ENCODE data around the gene P2RX6.
"Not testable (repeated sequence)": the region's sequence is repeated elsewhere in the genome, so short reads cannot be mapped to it uniquely, and the experiment has no call there.

P2RX6 gene

DNA sequence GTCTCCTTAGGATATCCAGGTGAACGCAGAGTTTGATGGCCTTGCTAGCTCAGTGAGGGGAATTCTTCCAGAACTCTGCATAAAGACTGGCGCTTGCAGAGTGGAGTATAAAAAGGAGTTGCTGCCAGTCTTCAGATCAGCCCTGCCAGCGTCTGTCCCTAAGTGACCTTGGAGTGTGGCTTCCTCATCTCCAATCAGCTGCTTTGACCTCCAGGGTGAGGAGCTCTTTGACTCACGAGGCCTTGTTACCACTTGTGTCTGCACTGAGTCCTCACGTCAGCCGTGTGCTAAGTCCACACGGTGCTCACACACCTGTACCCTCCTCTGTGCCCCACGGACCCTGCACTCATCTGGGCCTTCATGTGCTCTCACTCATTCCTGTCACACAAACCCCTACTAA lies 45.4 kb downstream of the P2RX6 start:
- DNase-seq: not testable (repeated sequence)

DNA sequence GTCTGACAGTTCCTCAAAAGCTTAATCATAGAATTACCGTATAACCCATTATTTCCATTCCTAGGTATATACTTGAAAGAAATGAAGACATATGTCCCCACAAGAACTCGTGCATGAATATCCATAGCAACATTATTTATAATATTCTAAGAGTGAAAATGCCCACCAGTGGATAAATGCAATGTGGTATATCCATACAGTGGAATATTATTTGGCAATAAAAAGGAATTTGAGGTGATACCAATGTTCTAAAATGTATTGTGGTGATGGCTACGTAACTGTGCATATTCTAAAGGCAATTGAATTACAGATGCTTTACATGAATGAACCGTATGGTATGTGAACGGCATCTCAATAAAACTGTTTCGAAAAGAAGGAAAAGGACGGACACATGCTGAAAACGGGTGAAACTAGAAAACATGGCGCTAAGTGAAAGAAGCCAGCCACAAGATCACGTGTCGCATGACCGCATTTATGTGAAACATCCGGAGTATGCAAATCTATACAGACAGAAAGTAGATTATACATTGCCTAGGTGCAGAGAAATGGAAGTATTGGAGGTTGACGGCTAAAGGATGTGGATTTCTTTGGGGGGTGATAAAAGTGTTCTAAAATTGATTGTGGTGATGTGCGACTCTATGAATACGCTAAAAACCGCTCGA lies 46.8 kb downstream of the P2RX6 start:
- not testable (repeated sequence) for DNase-seq

DNA sequence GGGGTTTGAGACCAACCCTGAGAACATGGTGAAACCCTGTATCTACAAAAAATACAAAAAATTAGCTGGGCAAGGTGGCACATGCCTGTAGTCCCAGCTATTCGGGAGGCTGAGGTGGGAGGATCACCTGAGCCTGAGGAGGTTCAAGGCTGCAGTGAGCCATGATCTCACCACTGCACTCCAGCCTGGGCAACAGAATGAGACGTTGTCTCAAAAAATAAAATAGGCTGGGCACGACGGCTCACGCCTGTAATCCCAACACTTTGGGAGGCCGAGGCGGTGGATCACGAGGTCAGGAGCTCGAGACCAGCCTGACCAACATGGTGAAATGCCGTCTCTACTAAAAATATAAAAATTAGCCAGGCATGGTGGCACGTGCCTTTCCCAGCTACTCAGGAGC lies 49.5 kb downstream of the P2RX6 start:
- not testable (repeated sequence) for DNase-seq

DNA sequence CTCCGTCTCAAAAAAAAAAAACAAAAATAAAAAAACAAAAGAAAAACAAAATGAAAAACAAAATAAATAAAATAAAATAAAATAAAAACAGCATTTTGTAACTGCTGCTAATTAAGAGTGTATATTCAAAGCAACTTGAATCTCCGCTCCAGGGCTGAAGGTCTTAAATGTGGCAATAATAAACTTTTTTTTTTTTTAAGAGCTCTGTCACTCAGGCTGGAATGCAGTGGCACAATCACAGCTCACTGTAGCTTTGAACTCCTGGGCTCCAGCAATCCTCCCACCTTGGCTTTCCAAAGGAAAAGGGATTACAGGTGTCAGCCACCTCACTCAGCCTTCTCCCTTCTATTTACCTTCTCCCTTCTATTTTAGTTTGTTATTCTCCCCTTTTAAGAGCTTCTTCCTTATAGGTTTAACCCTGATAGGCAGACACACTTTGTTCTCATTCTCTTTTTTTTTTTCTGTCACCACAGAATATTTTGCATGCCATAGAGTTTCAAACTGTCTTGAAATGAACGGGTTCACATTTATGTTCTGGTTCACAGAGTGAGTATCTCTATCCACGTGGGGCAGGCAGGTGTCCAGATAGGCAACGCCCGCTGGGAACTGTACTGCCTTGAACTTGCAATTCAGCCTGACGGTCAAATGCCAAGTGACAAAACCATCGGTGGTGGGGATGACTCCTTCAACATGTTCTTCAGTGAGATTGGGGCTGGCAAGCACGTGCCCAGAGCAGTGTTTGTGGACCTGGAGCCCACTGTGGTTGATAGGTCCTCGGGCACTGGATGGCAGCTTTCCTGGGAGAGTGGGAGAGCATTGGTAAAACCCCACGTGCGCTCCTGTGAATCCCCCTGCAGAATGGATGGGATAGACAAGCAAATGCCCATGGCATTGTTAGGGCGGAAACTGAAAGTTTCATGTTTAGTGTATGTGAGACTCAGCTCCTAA lies 50.2 kb downstream of the P2RX6 start:
- DNase-seq: no peak

DNA sequence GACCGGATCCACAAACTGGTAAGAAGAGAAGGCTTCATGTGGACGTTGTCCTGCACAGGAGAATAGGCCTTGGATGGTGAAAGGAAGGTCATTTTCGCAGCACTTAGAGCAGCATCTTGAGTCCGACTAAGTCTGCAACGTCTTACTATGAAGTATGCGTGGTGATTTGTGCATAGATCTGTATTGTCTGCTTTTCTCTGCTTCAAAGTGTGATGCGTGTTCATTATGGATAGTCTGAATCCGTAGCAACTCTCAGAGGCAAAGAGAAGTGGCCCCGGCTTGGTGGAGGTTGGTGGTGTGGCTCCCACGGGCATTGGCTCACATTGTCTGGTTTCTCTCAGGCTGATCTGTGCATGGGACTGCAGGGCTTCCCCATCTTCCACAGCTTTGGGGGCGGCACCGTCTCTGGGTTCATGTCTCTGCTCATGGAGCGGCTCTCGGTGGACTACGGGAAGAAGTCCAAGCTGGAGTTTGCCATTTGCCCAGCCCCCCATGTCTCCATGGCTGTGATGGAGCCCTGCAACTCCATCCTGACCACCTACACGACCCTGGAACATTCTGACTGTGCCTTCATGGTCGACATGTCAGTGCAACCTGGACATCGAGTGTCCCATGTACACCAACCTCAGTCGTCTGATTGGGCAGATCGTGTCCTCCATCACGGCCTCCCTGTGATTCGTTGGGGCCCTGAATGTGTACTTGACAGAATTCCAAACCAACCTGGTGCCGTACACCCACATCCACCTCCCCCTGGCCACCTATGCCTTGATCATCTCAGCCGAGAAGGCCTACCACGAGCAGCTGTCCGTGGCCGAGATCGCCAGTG lies 52.3 kb downstream of the P2RX6 start:
- DNase-seq: no peak

DNA sequence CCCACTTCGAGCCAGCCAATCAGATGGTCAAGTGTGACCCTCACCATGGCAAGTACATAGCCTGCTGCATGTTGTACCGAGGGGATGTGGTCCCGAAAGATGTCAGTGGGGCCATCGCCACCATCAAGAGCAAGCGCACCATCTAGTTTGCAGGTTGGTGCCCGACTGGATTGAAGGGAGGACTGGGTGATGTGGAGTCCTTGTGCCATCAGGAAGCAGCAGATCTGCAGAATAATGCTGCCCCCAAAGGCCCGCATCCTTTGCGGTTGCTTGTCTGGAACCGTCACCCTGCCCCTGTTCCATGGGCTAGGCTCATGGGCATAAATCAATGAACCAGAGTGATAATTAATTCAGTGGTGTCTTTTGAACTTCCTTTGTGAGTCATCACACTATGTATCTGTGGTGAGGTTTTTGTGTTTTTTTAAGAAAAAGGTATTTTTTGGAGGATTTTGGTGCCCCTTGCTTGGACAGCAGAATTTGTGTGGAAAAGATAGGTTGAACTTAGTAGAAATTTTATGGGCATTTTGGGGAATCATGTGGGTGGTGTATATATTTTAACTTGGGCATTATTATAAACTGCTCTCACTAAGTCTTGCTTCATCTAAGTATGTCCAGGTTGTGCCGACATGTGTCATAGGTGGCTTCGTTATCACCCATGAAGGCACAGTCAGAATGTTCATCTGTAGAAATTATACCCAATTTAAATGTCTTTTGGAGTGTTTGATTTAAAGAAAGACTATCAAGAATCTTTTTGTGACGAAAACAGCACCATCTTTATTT lies 53.1 kb downstream of the P2RX6 start:
- no peak for DNase-seq

DNA sequence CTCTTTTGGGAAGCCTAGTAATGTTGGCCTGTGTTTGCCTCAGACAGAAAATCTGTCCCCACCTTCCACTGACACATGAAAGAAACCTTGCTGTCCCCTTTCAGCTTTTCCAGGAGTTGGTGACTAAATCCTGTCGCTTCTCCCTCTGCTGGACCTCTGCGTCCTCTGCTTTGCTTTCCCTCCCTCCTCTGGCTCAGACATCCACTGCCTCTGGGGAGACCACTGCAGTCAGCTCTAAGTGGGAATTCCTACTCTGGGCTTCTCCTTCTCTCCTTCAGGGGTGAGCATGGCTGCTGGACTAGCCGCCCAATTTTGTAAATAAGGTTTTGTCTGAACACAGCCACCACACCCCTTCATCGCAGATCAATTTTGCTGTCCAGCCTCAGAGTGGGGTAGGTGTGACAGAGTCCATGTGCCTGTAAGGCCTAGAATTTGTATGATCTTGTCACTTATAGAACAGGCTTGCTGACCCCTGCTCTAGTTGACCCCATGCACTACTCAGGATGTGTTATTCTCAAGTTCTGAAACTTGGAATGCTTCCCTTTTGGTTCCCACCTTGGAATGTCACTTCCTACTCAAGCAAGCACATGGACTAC lies 53.8 kb downstream of the P2RX6 start:
- no peak for DNase-seq

DNA sequence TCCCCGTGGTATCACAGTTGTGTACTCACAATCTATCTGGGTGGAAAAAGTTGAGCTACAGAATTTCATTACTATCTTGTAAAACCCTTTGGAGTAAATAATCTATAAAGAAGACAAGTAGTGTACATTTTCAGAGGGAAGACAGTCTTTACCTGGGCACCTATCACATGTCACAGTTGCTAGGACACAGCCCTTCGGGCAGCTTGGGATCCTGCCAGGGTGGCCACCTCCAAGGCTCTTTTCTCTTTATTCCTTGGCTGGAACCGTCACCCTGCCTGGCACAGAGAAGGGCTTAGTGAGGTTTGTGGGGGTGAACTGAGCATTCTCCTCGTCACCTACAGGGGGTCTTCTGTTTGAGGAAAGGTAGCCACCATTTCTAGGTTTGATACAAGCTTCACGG lies 54.4 kb downstream of the P2RX6 start:
- no peak for DNase-seq

DNA sequence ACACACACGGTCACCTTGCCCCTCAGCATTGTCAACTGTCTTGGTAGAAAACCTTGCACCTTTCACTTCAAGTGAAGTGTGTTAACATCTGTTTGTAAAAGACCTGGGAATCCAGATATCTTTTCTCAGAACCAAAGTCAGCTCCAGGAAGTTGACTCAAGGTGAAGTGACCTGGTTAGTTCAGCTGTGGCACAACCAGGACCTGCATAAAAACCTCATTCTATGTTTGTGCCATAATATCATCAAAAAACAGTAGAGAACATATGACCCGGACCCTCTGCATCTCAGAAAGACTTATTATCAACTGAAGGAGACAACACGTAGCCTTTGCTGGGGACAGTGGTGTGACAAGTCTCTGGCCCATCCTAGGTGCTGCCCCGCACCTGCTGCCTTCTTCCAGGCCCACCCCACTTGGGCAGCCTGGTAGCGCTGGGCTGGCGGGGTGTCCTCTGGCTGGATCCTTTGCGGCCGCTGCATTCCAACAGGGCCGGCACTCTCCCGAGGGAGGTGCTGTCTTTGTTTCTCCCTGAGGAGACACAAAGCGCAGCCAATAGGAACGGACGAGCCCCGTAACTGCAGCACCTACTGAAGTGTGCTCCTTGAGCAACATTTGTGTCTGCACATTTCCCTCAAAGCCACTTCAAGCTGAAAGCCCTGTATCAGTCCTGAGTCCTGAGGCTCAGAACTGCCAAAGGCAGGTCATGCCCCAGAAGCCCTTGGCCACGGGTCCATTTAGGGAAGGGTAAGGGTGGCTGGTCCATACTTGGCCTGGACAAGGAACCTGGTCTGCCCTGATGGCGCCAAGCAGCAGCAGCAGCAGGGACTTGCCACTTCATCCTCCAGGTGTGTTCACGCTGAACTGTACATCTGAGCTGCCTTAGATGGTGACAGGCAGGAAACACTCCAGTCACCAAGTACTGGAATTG lies 56.0 kb downstream of the P2RX6 start:
- no peak for DNase-seq

DNA sequence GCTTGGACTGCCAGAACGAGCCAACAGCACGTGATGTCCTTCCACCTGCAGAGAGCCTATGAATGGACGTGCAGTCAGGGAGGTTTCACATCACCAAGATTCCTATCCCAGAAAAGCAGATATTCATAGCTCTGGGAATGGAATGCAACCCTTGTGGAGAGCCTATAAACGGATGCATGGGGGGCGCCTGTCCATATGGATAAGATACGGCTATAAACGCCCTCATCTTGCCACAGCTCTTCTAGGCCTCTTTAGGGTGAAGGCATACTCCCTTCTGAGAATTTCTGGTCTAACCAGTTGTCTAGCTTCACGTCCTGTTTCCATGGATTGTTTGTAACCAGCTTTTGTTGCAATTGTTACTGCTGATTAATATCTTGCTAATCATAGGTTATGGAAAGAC lies 56.8 kb downstream of the P2RX6 start:
- not testable (repeated sequence) for DNase-seq

DNA sequence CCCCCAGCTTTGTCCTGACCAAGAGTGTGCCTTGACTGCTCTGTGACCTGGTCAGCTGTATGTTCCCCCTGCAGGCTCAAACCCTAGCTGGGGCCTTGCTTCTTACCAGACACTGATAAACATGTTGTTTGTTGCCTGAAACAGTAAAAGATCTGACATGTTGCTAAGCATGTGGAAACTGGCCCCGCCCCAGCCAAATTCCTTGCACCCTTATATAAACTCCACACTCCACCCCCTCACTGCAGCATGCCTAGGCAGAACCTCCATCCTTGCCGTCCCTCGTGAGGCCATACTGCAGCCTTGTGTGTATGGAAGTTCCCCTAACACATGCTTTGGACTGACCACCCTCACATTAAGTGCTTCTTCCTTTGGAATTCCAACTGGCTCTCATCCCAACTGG lies 58.1 kb downstream of the P2RX6 start:
- DNase-seq: no peak

DNA sequence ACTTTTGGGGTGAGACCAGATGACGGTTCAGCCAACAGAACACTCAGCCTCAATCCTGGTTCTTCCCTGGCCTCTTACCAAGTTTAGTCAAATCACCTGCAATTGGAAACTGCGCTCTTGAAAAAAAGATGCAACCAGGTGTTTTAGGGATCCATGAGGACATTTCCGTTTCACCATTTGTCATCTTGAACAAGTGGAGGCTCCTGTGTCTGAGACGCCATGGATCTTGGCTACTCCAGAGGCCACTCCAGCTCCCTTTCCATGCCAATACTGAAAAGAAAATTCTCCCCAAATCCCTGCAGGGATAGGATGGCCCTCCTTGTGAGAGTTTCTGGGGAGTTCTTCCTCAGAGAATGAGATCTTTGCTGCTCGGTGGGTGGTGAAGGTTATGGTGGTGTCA lies 58.5 kb downstream of the P2RX6 start:
- no peak for DNase-seq

DNA sequence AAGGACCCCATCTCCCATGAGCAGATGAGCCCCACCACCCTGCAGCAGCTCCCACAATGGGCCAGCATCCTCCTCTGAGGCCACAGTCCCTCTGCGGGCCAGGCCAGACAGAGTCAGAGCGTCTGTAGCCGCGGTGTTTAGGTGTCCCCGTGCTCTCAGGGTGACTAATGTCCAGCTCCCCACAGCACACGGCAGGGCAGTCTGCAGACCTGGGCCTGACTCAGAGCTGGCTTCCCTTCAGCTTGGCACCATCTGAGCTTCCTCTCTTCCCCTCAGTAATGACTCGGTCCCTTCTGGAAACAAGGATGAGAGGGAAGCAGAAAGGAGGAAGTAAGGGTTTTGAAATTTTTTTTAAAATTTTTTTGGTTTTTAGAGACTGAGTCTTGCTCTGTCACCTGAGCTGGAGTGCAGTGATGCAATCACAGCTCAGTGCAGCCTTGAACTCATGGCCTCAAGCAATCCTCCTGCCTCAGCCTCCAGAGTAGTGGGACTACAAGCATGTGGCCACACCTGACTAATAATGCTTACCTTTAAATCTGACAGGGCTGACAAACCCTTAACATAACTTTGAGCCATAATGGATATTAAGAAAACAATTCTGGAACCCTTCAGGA lies 59.2 kb downstream of the P2RX6 start:
- peak; percentile 78 for DNase-seq

DNA sequence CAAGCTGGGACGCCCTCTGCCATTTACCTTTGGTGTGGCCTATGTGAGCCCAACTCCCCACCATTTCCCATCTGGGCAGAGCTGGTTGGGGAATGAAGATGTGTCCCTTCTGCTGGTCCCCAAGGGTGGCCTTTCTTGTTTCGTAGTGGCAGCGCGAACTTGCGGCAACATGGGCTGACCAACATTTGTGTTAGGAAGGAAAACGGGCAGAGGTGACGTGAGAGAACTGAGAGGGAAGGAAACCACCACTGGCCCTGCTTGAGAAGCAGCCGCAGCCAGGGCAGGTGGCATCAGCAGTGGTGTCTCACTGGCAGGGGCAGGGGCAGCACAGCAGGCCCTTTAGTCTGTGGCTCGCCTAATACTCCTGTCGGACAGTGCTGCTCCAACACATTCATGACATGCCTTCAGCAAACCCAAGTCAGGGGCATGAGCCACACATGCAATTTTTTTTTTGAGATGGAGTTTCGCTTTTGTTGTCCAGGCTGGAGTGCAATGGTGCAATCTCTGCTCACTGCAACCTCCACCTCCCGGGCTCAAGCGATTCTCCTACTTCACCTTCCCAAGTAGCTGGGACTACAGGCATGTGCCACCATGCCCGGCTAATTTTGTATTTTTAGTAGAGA lies 60.7 kb downstream of the P2RX6 start:
- DNase-seq: no peak

DNA sequence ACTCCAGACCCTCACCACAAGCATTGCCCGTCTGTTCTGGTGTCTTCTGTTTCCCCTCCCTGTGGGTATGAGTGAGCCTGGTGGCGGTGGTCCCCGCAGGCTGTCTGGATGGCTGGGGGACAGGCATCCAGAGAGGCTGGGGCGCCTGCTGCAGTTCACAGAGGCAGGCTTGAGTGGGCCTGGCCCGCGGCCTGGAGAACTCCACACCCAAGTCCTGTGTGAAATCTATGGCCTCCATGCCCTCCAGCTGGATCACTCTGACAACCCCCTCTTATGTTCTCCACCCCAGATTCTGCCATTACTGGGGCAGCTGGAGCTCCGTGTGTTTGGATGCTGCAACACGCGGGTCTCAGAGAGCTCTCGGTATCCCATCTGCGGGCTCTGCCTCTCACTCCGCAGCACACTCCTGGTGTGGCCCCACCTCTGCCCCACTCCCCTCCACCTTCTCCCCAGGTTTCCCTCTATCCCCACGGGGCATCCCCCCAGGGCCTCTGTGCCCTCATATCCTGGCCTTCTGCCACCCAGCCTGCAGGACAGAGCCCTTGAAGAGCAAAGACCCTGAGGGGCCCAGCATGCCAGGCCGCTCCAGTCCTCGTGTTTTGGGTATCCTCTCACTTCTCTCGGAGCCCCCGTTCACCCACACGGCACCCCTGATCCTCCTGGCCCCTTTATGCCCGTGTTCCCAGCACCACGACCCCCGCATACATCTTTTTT lies 62.1 kb downstream of the P2RX6 start:
- no peak for DNase-seq

Measured in fibroblast of skin of right biceps (primary cell).